HL-60/S4 treated with retinoic acid at 250 ng/mL for 4 days and 3 days (cell line): ENCODE data around the gene ZRANB1.
"Not testable (repeated sequence)": the region's sequence is repeated elsewhere in the genome, so short reads cannot be mapped to it uniquely, and the experiment has no call there.

Source experiments
- in situ Hi-C: fragments of 300-500 bp; cut with MboI; formaldehyde crosslinking; loops from 2 replicates; pipeline ENCODE4 v1.7.0; 2022; ENCODE audit warnings: low sequenced_read_pairs

Gene ZRANB1

GRCh38 chr10:124962421-124962820 lies 20.5 kb downstream of the ZRANB1 start:
- in situ Hi-C loops: no loop called here

GRCh38 chr10:124963866-124964720 lies 22.2 kb downstream of the ZRANB1 start:
- in situ Hi-C loops: no loop called here

DNA sequence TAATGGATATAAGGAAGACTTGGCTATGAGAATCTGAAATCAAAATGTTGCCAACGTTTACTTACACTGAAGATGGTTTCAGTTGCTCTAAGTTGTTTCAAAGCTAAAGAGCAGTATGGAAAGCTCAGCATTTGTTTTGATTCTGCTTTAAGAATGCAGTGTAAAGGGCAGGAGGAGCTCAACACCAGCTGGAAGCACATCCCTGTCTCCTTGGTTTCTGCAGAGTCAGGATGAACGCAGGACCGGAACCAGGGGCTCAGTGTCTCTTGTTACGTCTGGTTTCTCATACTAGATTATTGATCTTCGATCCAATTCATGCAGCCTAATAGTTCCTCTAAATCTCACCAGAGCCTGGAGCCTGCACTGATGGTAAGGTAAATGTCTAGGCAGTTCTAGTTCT lies 24.1 kb downstream of the ZRANB1 start:
- in situ Hi-C loops: no loop called here

DNA sequence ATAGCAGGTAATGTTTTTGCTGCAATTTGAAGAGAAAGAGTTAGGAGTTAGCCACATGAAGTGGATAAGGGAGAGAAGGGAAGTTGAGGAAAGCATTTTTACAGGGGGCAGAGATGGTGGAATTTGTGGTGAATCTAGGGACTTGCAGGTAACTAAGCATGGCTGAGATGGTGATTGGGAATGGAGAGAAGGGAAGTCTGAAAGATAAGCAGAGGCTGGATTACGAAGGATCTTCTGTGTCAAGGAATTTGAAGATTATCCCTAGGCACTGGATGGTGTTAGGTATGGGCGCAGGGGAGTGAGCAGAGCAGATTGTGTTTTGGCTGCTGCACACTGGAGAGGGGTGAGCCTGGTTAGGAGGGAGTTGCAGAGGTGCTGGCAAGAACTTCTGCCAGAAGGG lies 25.3 kb downstream of the ZRANB1 start:
- in situ Hi-C loops: no loop called here

GRCh38 chr10:124971276-124971675 lies 29.4 kb downstream of the ZRANB1 start:
- in situ Hi-C loops: no loop called here

DNA sequence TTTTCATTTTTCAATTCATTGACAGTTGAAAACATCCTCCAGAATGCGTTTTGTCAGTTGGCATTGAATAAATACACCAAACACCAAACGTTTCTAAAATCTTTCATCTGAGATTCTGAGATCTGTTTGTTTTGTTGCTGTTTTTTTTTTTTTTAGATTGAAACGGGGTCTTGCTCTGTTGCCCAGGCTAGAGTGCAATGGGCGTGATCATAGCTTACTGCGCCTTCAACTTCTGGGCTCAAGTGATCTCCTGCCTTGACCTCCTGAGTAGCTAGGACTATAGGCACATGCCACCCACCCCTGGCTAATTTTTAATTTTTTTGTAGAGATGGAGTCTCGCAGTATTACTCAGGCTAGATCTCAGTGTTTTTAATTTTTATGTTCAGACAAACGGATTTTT lies 30.7 kb downstream of the ZRANB1 start:
- in situ Hi-C loops: no loop called here

GRCh38 chr10:124974131-124974530 lies 32.2 kb downstream of the ZRANB1 start:
- in situ Hi-C loops: no loop called here

DNA sequence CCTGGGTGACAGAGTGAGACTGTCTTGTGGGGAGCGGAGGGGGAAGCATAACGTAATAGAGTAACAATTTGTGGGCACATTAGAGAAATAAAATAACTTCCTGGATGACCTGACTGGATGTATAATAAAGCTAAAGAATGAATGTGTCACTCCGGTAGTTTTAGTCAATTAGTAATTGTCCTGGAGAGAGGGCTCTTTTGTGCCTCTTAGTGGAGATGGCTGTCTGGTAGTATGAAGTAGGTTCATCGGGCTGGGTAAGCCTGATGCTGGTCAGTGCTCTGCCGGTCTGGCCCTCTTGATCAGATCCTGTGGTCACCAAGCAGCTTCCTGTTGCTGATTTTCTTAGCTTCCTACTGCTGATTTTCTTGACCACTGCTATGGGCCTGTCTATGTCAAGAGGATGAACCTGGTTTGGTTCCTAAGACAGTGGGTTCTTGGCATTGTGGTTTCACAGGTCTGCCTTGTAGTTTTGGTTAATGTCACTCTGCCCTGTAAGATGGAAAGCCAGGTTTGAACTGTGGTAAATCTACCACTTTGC lies 34.1 kb downstream of the ZRANB1 start:
- in situ Hi-C loops: no loop called here

- in situ Hi-C loops: no loop called here
These were observed 35.2 kb downstream of the ZRANB1 start for GRCh38 chr10:124977161-124977560.

- in situ Hi-C loops: no loop called here
These were observed 35.9 kb downstream of the ZRANB1 start for GRCh38 chr10:124977648-124978375.

GRCh38 chr10:124978376-124978725 lies 36.4 kb downstream of the ZRANB1 start:
- in situ Hi-C loops: no loop called here

DNA sequence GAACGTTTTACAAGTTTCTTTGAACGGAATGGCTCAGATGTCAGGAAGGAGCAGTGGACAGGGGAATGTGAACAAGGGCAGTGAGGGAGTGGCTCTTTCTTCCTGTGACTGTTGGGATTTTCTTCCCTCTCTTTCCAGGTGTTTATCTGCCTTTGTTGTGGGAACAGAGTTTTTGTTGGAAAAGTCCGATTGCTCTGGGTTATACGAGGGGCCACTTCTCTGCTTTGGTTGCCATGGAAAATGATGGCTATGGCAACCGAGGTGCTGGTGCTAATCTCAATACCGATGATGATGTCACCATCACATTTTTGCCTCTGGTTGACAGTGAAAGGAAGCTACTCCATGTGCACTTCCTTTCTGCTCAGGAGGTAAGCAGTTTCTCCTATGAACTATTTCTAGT lies 41.4 kb downstream of the ZRANB1 start:
- in situ Hi-C loops: no loop called here

DNA sequence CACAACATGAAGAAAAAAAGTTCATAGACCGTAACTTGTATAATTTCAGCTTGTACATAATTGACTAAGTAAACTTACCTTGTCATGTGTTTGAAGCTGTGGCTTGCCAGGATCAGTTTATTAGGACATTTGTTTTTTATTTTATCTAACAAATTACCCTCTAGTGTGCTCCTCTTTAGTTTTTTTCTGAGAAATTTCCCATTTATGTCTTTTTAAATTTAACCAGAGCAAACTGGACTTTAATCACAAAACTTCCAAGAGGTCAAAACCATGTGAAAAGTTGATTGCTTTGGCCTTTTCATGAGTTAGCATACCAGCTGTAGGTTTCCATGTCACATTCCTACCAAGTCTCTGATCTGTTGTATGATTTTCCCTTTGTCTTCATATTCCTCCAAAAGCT lies 42.5 kb downstream of the ZRANB1 start:
- in situ Hi-C loops: no loop called here

GRCh38 chr10:124985162-124985561 lies 43.2 kb downstream of the ZRANB1 start:
- in situ Hi-C loops: no loop called here

- in situ Hi-C loops: no loop called here
These were observed 45.9 kb downstream of the ZRANB1 start for GRCh38 chr10:124987788-124988187.

- in situ Hi-C loops: not testable (repeated sequence)
These were observed 46.8 kb downstream of the ZRANB1 start for GRCh38 chr10:124988753-124989152.

- in situ Hi-C loops: no loop called here
These were observed 47.6 kb downstream of the ZRANB1 start for GRCh38 chr10:124989526-124989925.

- in situ Hi-C loops: no loop called here
These were observed 49.0 kb downstream of the ZRANB1 start for GRCh38 chr10:124990671-124991625.

DNA sequence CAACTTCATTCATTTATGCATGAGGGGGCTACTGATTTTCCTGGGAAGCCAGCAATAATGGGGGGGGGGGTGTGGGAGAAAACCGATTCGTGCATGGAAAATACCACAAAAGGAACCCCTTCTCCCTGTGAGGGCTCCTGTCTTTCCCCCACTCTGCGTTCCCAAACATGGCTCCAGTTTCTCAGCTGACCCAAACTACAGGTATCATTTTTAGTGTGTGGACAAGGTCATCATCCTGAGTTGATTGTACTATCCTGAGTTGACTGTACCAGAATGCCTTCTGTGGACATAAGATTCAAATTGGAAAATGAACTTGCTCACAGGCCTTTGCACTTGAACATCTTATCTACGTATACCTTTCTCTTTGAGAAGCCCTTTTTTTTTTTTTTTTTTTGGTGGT lies 49.9 kb downstream of the ZRANB1 start:
- in situ Hi-C loops: no loop called here

DNA sequence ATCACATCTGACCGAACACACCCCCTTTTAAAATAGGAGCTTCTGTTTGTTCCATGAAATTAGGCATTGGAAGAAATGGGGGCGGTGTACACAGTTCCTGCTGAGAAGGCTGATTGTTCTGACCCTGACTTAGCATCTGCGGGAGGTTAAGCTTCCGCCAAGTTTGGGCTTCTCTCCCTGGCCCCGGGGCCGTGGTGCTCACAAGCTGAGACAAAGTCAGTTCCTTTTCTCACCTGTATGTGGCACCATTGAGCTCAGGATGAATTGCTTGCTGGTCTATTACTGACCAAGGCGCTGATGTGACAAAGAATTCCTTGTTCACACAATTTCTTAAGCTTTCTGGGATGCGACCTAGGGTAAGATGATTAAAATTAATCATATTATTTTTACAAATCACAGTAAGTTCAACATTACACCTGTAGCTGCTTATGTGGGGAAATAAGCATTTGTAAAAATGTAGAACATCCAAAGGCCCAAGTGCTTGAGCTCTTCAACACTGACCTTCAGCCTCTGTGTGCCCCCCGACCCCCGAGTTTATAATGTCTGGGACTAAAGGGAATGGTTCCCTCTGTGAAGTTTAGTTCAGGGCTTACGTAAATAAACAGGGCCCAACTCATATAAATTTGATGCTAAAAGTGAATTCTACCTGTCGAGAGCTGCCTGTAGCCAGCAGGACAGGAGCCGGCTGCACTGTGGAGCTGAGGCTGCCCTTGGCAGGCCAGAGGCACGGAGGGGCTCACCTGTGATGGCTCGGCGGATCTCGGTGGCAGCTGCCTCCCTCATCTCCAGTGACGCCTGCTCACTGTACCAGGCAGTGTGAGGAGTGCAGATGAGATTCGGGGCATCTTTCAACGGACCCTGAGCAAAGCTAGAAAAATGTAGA lies 50.8 kb downstream of the ZRANB1 start:
- in situ Hi-C loops: no loop called here
